ENCODE data around the gene LRRC3C. TPM values are rescaled to one million over a fixed set of nuclear protein-coding genes. Genes with fewer than 3 reads are reported as not detected.
"Not testable (repeated sequence)": the region's sequence is repeated elsewhere in the genome, so short reads cannot be mapped to it uniquely, and the experiment has no call there.

Gene LRRC3C
- total RNA-seq (not detected in 2 replicates), polyA plus RNA-seq (not detected in 2 replicates)

DNA sequence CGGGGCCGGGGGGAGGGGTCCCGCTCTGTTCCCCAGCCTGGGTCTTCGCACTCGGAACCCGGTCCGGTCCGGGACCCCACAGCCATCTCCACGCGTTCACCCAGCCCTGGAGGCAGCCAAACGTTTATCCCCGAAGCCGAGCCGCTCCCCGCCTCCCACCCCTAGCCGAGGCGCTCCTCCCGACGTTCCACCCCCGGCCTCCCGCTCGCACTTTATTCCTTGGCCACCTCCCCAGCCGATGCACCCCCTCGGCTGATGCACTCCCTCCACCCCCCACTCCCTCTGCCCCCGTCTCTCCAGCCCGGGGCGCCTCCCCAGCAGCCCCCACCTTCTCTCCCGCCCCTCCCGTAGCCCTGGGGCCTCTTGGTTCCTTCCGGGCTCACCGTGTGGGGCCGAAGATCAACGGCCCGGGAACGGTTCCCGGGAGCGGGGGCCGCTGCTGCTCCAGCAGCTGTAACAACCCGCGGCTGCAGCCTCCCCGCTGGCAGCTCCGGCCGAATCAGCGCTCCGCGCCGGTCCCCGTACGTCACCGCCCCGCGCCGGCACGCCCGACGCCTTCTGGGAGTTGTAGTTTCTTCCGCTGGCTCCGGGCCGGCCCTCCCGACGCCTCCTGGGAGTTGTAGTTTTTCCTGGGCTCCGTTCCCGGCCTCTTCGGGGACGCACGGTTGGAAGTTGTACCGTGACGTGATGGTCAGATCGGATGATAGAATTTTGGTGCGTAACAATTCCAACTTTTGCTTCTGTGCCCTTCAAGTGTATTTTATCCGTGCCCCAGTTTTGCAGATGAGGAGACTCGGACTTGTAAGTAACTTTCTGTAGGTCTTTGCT is at the start of gene LRRC3C, which contains the start of gene ORMDL3:
LRRC3C (plus strand) TSS at position 632 of the 828 bp plus-strand sequence. CDS start 13,792 bp downstream, outside the sequence.
ORMDL3 (minus strand) TSS at position 501 of the 828 bp plus-strand sequence. CDS start 3,398 bp downstream, outside the sequence.
- Histone ChIP-seq H3K4me3 (peak within 1 kb of the TSS; percentile 94), H3K27me3 (no peaks in the 10 kb centered on the region), H3K9me3 (ENCODE audit: low read depth) (no peaks in the 10 kb centered on the region), H3K4me1 (ENCODE audit: low read depth) (peaks cover 22% of the 10 kb centered on the region), H3K36me3 (peaks cover 6% of the 10 kb centered on the region), H3K27ac (peak within 1 kb of the TSS; percentile 89)
- TF ChIP-seq, protein P1, sequence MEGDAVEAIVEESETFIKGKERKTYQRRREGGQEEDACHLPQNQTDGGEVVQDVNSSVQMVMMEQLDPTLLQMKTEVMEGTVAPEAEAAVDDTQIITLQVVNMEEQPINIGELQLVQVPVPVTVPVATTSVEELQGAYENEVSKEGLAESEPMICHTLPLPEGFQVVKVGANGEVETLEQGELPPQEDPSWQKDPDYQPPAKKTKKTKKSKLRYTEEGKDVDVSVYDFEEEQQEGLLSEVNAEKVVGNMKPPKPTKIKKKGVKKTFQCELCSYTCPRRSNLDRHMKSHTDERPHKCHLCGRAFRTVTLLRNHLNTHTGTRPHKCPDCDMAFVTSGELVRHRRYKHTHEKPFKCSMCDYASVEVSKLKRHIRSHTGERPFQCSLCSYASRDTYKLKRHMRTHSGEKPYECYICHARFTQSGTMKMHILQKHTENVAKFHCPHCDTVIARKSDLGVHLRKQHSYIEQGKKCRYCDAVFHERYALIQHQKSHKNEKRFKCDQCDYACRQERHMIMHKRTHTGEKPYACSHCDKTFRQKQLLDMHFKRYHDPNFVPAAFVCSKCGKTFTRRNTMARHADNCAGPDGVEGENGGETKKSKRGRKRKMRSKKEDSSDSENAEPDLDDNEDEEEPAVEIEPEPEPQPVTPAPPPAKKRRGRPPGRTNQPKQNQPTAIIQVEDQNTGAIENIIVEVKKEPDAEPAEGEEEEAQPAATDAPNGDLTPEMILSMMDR (IDR thresholded peaks at IDR 0.05; ENCODE audit: low read depth, low read length) = no peak
- DNase-seq (ENCODE audit: low read depth in 1 of 2, low spot score in 1 of 2) = peak; percentile 95 to 97

DNA sequence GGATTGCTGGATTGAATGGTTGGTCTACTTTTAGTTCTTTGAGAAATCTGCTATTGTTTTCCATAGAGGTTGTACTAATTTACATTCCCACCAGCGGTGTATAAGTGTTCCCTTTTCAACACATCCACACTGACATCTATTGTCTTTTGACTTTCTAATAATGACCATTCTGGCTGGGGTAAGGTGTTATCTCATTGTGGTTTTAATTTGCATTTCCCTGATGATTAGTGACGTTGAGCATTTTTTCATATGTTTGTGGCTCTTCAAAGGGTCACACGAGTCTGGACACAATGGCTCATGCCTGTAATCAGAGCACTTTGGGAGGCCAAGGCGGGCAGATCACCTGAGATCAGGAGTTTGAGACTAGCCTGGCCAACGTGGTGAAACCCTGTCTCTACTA is 41.4 kb upstream of the LRRC3C start:
- H3K9me3 ChIP-seq (ENCODE audit: low read depth); H3K27ac ChIP-seq; H3K36me3 ChIP-seq; DNase-seq (ENCODE audit: low read depth in 1 of 2, low spot score in 1 of 2); H3K4me1 ChIP-seq (ENCODE audit: low read depth); H3K4me3 ChIP-seq: not testable (repeated sequence)
- peaks cover 19% of the 10 kb centered on the region for H3K27me3 ChIP-seq

GRCh38 chr17:39887078-39887477 is 40.5 kb upstream of the LRRC3C start:
- no peaks in the 10 kb centered on the region for H3K9me3 ChIP-seq (ENCODE audit: low read depth)
- DNase-seq (ENCODE audit: low read depth in 1 of 2, low spot score in 1 of 2) = no peak
- TF ChIP-seq, protein P1 (IDR thresholded peaks at IDR 0.05; ENCODE audit: low read depth, low read length) = no peak
- H3K27me3 ChIP-seq = peaks cover 27% of the 10 kb centered on the region
- no peaks in the 10 kb centered on the region for H3K36me3 ChIP-seq
- H3K27ac ChIP-seq = no peak overlapping the region
- H3K4me3 ChIP-seq = no peak overlapping the region
- H3K4me1 ChIP-seq (ENCODE audit: low read depth) = no peaks in the 10 kb centered on the region

GRCh38 chr17:39889200-39889599 is 38.3 kb upstream of the LRRC3C start:
- DNase-seq (ENCODE audit: low read depth in 1 of 2, low spot score in 1 of 2) = no peak
- Histone ChIP-seq H3K27ac (no peak overlapping the region), H3K4me1 (ENCODE audit: low read depth) (no peaks in the 10 kb centered on the region), H3K4me3 (no peak overlapping the region), H3K27me3 (peaks cover 34% of the 10 kb centered on the region), H3K36me3 (no peaks in the 10 kb centered on the region), H3K9me3 (ENCODE audit: low read depth) (no peaks in the 10 kb centered on the region)
- TF ChIP-seq, protein P1 (IDR thresholded peaks at IDR 0.05; ENCODE audit: low read depth, low read length) = no peak

- no peak overlapping the region for H3K27ac ChIP-seq
- DNase-seq (ENCODE audit: low read depth in 1 of 2, low spot score in 1 of 2) = no peak
- no peaks in the 10 kb centered on the region for H3K36me3 ChIP-seq
- H3K9me3 ChIP-seq (ENCODE audit: low read depth) = no peaks in the 10 kb centered on the region
- H3K4me1 ChIP-seq (ENCODE audit: low read depth) = no peaks in the 10 kb centered on the region
- no peak overlapping the region for H3K4me3 ChIP-seq
- TF ChIP-seq, protein P1 (IDR thresholded peaks at IDR 0.05; ENCODE audit: low read depth, low read length) = no peak
- H3K27me3 ChIP-seq = peaks cover 23% of the 10 kb centered on the region
Measured at GRCh38 chr17:39894681-39895376, 32.7 kb upstream of the LRRC3C start.

DNA sequence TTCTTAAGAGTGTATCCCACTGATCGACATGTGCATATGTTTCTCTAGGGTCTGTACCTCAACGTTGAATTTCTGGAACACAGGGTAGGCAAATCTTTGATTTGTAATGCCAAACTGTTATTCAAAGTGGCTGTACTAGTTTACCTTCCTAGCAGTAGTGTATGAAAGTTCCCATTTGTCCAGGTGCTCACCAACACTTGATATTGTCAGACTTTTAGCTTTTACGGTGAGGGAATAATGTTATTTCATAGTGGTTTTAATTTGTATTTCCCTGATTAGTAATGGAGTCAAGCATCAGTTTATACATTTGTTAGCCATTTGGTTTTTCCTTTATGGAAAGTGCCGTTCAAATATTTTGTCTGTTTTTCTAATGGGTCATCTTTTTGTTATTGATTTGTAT is 29.4 kb upstream of the LRRC3C start:
- H3K27me3 ChIP-seq = peaks cover under 1% of the 10 kb centered on the region
- no peaks in the 10 kb centered on the region for H3K4me1 ChIP-seq (ENCODE audit: low read depth)
- no peaks in the 10 kb centered on the region for H3K9me3 ChIP-seq (ENCODE audit: low read depth)
- no peaks in the 10 kb centered on the region for H3K36me3 ChIP-seq
- H3K4me3 ChIP-seq = no peak overlapping the region
- no peak overlapping the region for H3K27ac ChIP-seq
- TF ChIP-seq, protein P1 (IDR thresholded peaks at IDR 0.05; ENCODE audit: low read depth, low read length) = no peak
- DNase-seq (ENCODE audit: low read depth in 1 of 2, low spot score in 1 of 2) = no peak

All from cardiac muscle cell (in vitro differentiated cells and primary cell).